ENCODE measurements around the gene CHST15.

The CHST15 gene

DNA sequence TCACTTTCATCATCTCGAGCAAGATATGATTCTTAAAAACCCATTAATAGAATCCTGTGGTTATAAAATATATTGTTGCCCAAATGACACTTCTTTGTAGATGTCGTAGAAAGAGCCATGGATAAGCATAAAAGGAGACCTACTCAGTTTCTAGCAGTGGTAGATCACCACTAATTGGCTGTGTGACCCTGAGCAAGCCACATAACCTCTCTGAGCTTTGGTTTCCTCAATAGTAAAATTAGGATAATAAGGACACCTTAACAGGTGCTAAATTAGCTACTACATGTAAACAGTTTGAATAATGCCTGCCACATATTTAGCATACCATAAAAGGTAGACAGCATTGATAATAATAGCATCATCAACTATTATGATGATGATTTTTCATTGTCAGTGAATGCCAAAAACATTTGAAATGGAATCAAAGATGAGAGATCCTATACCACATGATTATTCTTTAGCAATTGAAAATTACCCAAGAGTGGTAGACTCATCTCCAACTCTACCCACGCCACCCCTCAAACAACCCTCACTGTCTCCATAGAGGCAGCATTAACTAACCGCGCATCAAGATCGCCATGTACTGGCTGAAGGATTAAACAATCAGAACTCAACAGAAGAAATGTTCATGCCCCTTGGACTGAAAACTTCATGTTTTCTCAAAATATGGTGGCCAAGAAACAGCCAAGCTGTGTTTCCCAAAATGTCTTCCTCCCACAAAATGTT is 45.8 kb downstream of the CHST15 start:
- no peaks in the 10 kb centered on the region for H3K9me3 ChIP-seq (ENCODE audit: control insufficient read depth, low read length)

DNA sequence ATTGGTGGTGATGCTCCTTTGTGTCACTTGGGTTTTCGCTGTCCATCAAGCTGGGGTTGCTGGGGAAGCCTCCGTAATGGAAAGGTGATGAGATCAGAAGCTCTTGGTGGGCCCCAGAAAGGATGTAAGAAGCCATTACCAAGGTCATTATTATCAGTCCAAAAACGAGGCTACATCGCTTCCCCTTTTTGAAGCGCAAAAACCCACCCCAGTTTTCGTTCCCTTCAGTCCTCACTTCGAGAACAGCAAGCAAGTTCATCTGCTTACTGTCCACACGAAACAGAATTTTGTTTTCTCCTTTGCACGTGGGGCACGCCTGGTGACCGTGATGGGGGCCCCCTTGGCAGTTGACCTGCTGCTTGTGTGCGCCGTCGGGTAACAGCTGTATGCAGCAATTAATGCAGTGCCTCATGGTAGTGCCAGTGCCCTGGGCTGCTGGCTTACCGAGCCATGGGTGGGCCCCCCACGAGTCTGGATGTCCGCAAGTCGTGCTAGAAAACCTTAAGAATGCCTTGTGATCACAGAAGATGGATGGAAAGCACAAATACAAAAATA is 47.5 kb downstream of the CHST15 start:
- 92 to 93% methylated on average over 18 of the region's 18 CpGs for WGBS, 2 experiments
- H3K4me3 ChIP-seq (ENCODE audit: insufficient read depth, low read depth, low read length) = no peak overlapping the region
- H3K36me3 ChIP-seq (ENCODE audit: control insufficient read depth, insufficient read depth, low read length) = no peaks in the 10 kb centered on the region
- H3K27ac ChIP-seq (ENCODE audit: insufficient read depth, low read depth, low read length, poor library complexity, severe bottlenecking) = no peak overlapping the region
- H3K4me1 ChIP-seq (ENCODE audit: control insufficient read depth, insufficient read depth, low read length) = peaks cover 10% of the 10 kb centered on the region
- H3K9me3 ChIP-seq (ENCODE audit: control insufficient read depth, low read length) = no peaks in the 10 kb centered on the region
- no peaks in the 10 kb centered on the region for H3K27me3 ChIP-seq (ENCODE audit: control insufficient read depth, insufficient read depth, low read length, poor library complexity, severe bottlenecking)

More for the DNA sequence above, 45.8 kb downstream of the CHST15 start:
- H3K4me3 ChIP-seq (ENCODE audit: insufficient read depth, low read depth, low read length) = no peak overlapping the region
- peaks cover 10% of the 10 kb centered on the region for H3K4me1 ChIP-seq (ENCODE audit: control insufficient read depth, insufficient read depth, low read length)
- no peak overlapping the region for H3K27ac ChIP-seq (ENCODE audit: insufficient read depth, low read depth, low read length, poor library complexity, severe bottlenecking)
- H3K36me3 ChIP-seq (ENCODE audit: control insufficient read depth, insufficient read depth, low read length) = no peaks in the 10 kb centered on the region
- WGBS, 2 experiments = 96% methylated on average over 5 of the region's 6 CpGs
- no peaks in the 10 kb centered on the region for H3K27me3 ChIP-seq (ENCODE audit: control insufficient read depth, insufficient read depth, low read length, poor library complexity, severe bottlenecking)

DNA sequence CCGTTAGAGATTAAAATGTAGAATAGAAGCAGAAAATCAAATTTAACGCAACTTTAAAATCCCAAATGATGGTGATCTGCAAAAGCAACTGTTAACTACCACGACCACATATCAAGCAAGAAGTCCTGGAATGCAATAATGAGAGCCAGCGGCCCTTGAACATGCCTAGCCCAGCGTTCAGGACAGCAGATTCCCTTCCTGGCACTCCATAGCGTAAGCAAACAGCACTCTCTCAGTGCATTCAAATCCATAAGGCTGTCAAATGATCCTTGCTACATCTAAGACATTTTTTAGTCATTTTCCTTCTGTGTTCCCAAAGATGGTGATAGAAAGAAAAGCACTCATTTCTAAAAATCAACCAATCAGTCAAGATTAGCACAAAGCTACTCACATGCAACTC is 48.1 kb downstream of the CHST15 start:
- Histone ChIP-seq H3K4me3 (ENCODE audit: insufficient read depth, low read depth, low read length) (no peak overlapping the region), H3K27ac (ENCODE audit: insufficient read depth, low read depth, low read length, poor library complexity, severe bottlenecking) (no peak overlapping the region), H3K27me3 (ENCODE audit: control insufficient read depth, insufficient read depth, low read length, poor library complexity, severe bottlenecking) (no peaks in the 10 kb centered on the region), H3K9me3 (ENCODE audit: control insufficient read depth, low read length) (no peaks in the 10 kb centered on the region), H3K36me3 (ENCODE audit: control insufficient read depth, insufficient read depth, low read length) (no peaks in the 10 kb centered on the region), H3K4me1 (ENCODE audit: control insufficient read depth, insufficient read depth, low read length) (peaks cover 10% of the 10 kb centered on the region)
- 91 to 94% methylated on average over 6 of the region's 6 CpGs for WGBS, 2 experiments

- Histone ChIP-seq H3K4me1 (ENCODE audit: control insufficient read depth, insufficient read depth, low read length) (peaks cover 10% of the 10 kb centered on the region), H3K27ac (ENCODE audit: insufficient read depth, low read depth, low read length, poor library complexity, severe bottlenecking) (no peak overlapping the region), H3K36me3 (ENCODE audit: control insufficient read depth, insufficient read depth, low read length) (no peaks in the 10 kb centered on the region), H3K4me3 (ENCODE audit: insufficient read depth, low read depth, low read length) (no peak overlapping the region), H3K27me3 (ENCODE audit: control insufficient read depth, insufficient read depth, low read length, poor library complexity, severe bottlenecking) (no peaks in the 10 kb centered on the region), H3K9me3 (ENCODE audit: control insufficient read depth, low read length) (no peaks in the 10 kb centered on the region)
- WGBS, 2 experiments = 95 to 96% methylated on average over 40 of the region's 40 CpGs
Measured at GRCh38 chr10:124044143-124044862, 49.1 kb downstream of the CHST15 start.

DNA sequence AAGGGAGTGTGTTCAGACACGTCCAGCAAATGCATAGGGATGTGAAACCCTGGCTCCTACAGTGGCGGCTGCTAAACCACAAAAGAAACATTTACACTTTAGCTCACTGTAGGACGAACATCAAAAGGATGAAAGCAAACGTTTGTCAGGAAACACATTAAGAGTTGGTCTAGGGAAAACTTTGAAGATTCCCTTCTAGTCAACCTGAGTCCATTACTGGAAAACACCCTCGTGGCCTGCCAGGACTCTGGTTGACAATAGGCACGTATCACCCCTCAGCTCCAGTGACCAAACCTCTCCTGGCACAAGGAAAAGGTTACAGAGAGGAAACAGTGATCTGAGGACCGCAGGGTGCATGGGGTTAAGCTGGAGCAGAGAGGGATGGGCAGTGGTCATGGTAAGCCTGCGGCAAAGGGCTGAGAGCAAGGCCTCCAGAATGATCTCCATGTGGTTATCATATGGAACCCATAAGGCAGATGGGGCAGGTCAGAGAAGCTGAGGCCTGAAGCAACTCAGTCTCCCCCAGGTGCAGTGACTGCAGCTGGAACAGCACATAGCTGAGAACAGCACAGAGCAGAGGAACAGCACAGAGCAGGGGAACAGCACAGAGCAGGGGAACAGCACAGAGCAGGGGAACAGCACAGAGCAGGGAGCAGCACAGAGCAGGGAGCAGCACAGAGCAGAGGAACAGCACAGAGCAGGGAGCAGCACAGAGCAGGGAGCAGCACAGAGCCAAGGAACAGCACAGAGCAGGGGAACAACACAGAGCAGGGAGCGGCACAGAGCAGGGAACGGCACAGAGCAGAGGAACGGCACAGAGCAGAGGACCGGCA is 49.9 kb downstream of the CHST15 start:
- Histone ChIP-seq H3K4me1 (ENCODE audit: control insufficient read depth, insufficient read depth, low read length) (peaks cover 6% of the 10 kb centered on the region), H3K27me3 (ENCODE audit: control insufficient read depth, insufficient read depth, low read length, poor library complexity, severe bottlenecking) (no peaks in the 10 kb centered on the region), H3K9me3 (ENCODE audit: control insufficient read depth, low read length) (no peaks in the 10 kb centered on the region), H3K4me3 (ENCODE audit: insufficient read depth, low read depth, low read length) (no peak overlapping the region), H3K36me3 (ENCODE audit: control insufficient read depth, insufficient read depth, low read length) (no peaks in the 10 kb centered on the region), H3K27ac (ENCODE audit: insufficient read depth, low read depth, low read length, poor library complexity, severe bottlenecking) (no peak overlapping the region)
- 85 to 88% methylated on average over 12 of the region's 12 CpGs for WGBS, 2 experiments

DNA sequence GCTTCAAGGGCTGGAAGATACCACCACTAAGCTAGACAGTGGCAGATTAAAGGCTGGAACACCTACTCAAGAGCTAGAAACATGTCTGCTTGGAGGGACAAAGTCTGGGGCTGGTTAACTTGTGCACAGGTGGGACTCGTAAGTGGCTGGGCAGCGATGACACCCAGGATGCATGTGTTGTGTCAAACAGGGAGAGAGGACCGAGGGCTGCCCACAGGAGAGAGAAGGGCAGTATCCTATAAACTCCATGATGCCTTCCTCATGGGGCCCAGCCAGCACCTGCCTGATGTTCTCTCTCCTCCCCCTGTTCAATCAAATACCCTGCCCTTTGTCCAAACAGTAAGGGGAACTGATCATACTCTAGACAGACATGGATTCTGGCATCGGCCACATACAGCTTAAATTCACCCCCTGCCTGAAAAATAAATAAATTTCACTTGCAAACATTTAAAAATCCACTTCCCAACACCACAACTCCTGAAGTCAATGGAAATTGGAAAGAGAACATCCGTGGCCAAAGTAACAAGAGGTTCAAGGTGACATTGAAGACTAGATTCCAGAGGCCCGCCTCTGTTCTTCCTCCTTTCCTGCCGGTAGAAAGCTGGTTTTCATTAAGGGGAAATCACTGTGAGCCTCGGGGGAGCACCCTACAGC is 50.6 kb downstream of the CHST15 start:
- Histone ChIP-seq H3K4me1 (ENCODE audit: control insufficient read depth, insufficient read depth, low read length) (no peaks in the 10 kb centered on the region), H3K36me3 (ENCODE audit: control insufficient read depth, insufficient read depth, low read length) (no peaks in the 10 kb centered on the region), H3K4me3 (ENCODE audit: insufficient read depth, low read depth, low read length) (no peak overlapping the region), H3K9me3 (ENCODE audit: control insufficient read depth, low read length) (no peaks in the 10 kb centered on the region), H3K27ac (ENCODE audit: insufficient read depth, low read depth, low read length, poor library complexity, severe bottlenecking) (no peak overlapping the region), H3K27me3 (ENCODE audit: control insufficient read depth, insufficient read depth, low read length, poor library complexity, severe bottlenecking) (no peaks in the 10 kb centered on the region)
- 87 to 88% methylated on average over 8 of the region's 8 CpGs for WGBS, 2 experiments

- no peaks in the 10 kb centered on the region for H3K4me1 ChIP-seq (ENCODE audit: control insufficient read depth, insufficient read depth, low read length)
- WGBS, 2 experiments = 96% methylated on average over 11 of the region's 11 CpGs
- no peak overlapping the region for H3K4me3 ChIP-seq (ENCODE audit: insufficient read depth, low read depth, low read length)
- no peaks in the 10 kb centered on the region for H3K36me3 ChIP-seq (ENCODE audit: control insufficient read depth, insufficient read depth, low read length)
- H3K27ac ChIP-seq (ENCODE audit: insufficient read depth, low read depth, low read length, poor library complexity, severe bottlenecking) = no peak overlapping the region
- H3K27me3 ChIP-seq (ENCODE audit: control insufficient read depth, insufficient read depth, low read length, poor library complexity, severe bottlenecking) = no peaks in the 10 kb centered on the region
- no peaks in the 10 kb centered on the region for H3K9me3 ChIP-seq (ENCODE audit: control insufficient read depth, low read length)
Measured at GRCh38 chr10:124041675-124042445, 51.5 kb downstream of the CHST15 start.

- peaks cover 6% of the 10 kb centered on the region for H3K4me1 ChIP-seq (ENCODE audit: control insufficient read depth, insufficient read depth, low read length)
- no peaks in the 10 kb centered on the region for H3K36me3 ChIP-seq (ENCODE audit: control insufficient read depth, insufficient read depth, low read length)
- H3K9me3 ChIP-seq (ENCODE audit: control insufficient read depth, low read length) = no peaks in the 10 kb centered on the region
- no peak overlapping the region for H3K4me3 ChIP-seq (ENCODE audit: insufficient read depth, low read depth, low read length)
- no peaks in the 10 kb centered on the region for H3K27me3 ChIP-seq (ENCODE audit: control insufficient read depth, insufficient read depth, low read length, poor library complexity, severe bottlenecking)
- WGBS, 2 experiments = 92% methylated on average over 6 to 7 of the region's 7 CpGs
- no peak overlapping the region for H3K27ac ChIP-seq (ENCODE audit: insufficient read depth, low read depth, low read length, poor library complexity, severe bottlenecking)
Measured at GRCh38 chr10:124040451-124041188, 52.8 kb downstream of the CHST15 start.
